Activated T-cell treated with anti-CD3 and anti-CD28 coated beads, Interleukin-2, amount 50 U/mL, for 4 hours (primary cell): ENCODE data around the gene TMEM267. TPM values are rescaled to one million over a fixed set of nuclear protein-coding genes. Genes with fewer than 3 reads are reported as not detected.
A peak's percentile ranks its signal among the peaks of the same experiment; 100 is the strongest.
"Not testable (repeated sequence)": the region's sequence is repeated elsewhere in the genome, so short reads cannot be mapped to it uniquely, and the experiment has no call there.

ENCODE experiments used
- ATAC-seq, 2 donors: fragments of 200-7000 bp; cut with Tn5 transposase; one replicate each; pipeline ENCODE4 v1.10.0; 2021
- DNase-seq: peaks from one replicate; pipeline ENCODE4 v3.0.0-alpha.2; 2020
- H3K27me3 Mint-ChIP-seq: one replicate; pipeline ENCODE4 v1.8.0; 2021; ENCODE audit warnings: low read depth, mixed read lengths
- H3K36me3 Mint-ChIP-seq: one replicate; pipeline ENCODE4 v1.8.0; 2022; ENCODE audit warnings: mixed read lengths; ENCODE audit not compliant: insufficient read depth
- H3K4me1 Mint-ChIP-seq: one replicate; pipeline ENCODE4 v1.8.0; 2021; ENCODE audit warnings: low read depth, mixed read lengths
- H3K4me3 Mint-ChIP-seq: one replicate; pipeline ENCODE4 v1.8.0; 2021; ENCODE audit warnings: mild to moderate bottlenecking, moderate library complexity, mixed read lengths
- H3K9me3 Mint-ChIP-seq: one replicate; pipeline ENCODE4 v1.8.0; 2021; ENCODE audit warnings: mixed read lengths
- total RNA-seq, 3 donors: library from RNA; stranded (reverse); gene quantifications; one replicate each; pipeline ENCODE4 v1.2.1, GENCODE V29; 2021

TMEM267 gene
- total RNA-seq, 3 donors from 2014 or later: 18.6 to 23.4 (median 21.2) TPM

DNA sequence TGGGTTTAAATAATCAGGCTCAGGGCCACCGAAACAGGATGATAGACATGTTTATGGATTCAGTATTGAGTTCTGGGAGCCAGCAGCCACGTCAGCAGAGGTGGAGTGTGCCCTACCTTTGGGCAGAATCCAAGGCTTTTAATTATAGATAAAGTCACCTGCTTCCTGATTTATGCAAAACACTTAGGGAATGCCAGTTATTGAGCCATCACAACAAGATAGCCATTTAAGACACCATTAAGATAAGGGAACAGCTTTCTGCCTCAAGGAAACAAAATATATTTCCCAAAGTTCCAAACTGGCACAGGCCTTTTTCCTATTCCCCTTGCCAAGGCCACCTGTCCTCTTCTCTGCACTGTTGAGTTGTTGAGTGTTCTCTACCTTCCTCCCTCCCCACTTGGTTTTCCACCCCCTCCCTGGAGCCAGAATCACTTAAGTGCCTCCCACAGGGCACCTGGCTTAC lies 73.8 kb downstream of the TMEM267 start:
- H3K4me3 Mint-ChIP-seq: no peak overlapping the region
- peaks cover 4% of the 10 kb centered on the region for H3K9me3 Mint-ChIP-seq
- no peaks in the 10 kb centered on the region for H3K27me3 Mint-ChIP-seq
- DNase-seq: no peak
- no peaks in the 10 kb centered on the region for H3K4me1 Mint-ChIP-seq
- no peaks in the 10 kb centered on the region for H3K36me3 Mint-ChIP-seq
- ATAC-seq: no peak

DNA sequence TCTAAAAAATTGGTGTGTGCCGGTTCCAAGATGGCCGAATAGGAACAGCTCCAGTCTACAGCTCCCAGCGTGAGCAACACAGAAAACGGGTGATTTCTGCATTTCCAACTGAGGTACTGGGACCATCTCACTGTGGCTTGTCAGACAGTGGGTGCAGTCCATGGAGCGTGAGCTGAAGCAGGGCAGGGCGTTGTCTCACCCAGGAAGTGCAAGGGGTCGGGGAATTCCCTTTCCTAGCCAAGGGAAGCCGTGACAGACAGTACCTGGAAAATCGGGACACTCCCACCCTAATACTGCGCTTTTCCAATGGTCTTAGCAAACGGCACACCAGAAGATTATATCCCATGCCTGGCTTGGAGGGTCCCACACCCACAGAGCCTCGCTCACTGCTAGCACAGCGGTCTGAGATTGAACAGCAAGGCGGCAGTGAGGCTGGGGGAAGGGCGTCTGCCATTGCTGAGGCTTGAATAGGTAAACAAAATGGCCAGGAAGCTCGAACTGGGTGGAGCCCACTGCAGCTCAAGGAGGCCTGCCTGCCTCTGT lies 81.1 kb downstream of the TMEM267 start:
- not testable (repeated sequence) for H3K4me3 Mint-ChIP-seq, H3K4me1 Mint-ChIP-seq, ATAC-seq, H3K36me3 Mint-ChIP-seq, DNase-seq, H3K27me3 Mint-ChIP-seq, H3K9me3 Mint-ChIP-seq

DNA sequence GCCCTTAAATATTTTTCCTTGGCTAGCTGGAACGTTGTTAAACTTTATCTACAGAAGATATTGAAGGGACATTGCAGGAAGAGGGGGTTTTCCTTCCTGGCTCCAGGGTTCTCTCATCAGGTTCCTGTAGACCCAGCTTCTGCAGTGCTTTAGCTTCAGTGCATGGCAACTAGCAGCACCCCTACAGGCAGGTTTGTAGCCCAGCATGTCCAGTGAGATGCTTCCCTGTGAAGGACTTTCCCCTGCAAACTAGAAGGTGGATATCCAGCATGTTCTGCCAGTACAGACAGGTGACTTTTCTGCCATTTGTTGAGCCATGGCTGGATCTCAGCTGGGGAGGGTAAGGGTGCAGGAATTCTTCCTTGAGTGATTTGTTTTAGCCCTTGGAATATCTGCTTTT lies 81.8 kb downstream of the TMEM267 start:
- Mint-ChIP-seq H3K9me3 (peaks cover 4% of the 10 kb centered on the region), H3K4me3 (no peak overlapping the region), H3K27me3 (no peaks in the 10 kb centered on the region), H3K36me3 (no peaks in the 10 kb centered on the region), H3K4me1 (peaks cover 3% of the 10 kb centered on the region)
- DNase-seq (no peak), ATAC-seq (no peak)

DNA sequence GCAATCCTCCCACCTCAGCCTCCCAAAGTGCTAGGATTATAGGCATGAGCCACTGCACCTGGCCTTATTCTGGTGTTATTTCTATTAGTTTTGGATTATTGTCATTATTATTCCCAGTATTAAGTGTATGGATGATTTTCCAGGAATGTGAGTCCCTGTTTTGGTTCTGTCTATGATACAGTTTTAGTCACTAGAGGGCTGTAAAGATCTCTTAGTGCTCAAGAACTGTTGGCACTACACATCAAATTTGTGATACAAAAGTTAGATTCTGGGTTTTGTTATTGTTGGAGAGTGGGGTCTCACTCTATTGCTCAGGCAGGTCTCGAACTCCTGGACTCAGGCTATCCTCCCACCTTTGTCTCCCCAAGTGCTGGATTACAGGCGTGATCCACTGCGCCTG lies 83.6 kb downstream of the TMEM267 start:
- Mint-ChIP-seq H3K36me3 (no peaks in the 10 kb centered on the region), H3K4me3 (no peak overlapping the region), H3K9me3 (peaks cover under 1% of the 10 kb centered on the region), H3K27me3 (no peaks in the 10 kb centered on the region), H3K4me1 (peaks cover 8% of the 10 kb centered on the region)
- ATAC-seq (no peak), DNase-seq (no peak)

DNA sequence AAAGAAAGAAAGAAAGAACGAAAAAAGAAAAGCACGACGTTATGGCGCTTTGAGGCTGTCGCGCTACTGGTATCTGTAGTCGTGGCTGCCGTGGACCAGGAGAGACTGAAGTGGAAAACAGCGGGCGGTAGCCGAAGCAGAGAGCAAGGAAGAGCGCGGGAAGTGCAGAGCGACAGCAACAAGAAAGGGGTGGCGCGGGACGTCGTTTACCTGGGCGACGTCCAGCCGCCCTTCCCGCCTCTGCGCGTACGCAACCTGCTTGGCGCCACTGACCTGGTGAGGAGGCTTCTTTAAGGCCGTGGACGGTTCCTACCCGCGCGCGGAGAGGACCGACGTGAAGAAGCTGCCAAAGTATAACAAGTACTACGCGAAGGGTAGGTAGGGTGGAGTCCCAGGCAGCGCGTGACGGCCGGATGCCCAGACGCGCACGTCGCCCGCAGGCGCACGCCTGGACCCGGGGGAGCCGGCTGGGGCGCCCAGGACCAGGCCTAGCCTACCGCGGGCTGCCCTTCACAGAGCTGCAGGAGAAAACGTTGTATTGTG lies 86.8 kb downstream of the TMEM267 start:
- peak; percentile 44 for DNase-seq
- no peaks in the 10 kb centered on the region for H3K9me3 Mint-ChIP-seq
- no peaks in the 10 kb centered on the region for H3K36me3 Mint-ChIP-seq
- ATAC-seq: peak; percentile 98 to 99
- H3K4me3 Mint-ChIP-seq: peak overlapping the region; percentile 88
- no peaks in the 10 kb centered on the region for H3K27me3 Mint-ChIP-seq
- H3K4me1 Mint-ChIP-seq: peaks cover 10% of the 10 kb centered on the region

Other genes starting within 250 kb of the TMEM267 start
- gene HMGCS1, start 170.5 kb downstream of the TMEM267 start, total RNA-seq: 100 to 1,000 TPM in 2 of 3 donors, 10 to 100 TPM in 1; 96.5 to 122 (median 106) TPM
- gene CCL28, start 71.5 kb downstream of the TMEM267 start, total RNA-seq: 1 to 10 TPM; 5.5 to 6.3 (median 5.9) TPM
- 1 to 10 TPM; 3.1 to 3.8 (median 3.6) TPM for gene C5orf34, start 31.3 kb upstream of the TMEM267 start, total RNA-seq
- gene PAIP1, start 73.2 kb upstream of the TMEM267 start, total RNA-seq: 10 to 100 TPM; 64.8 to 69.5 (median 66.7) TPM
- gene NNT, start 119.3 kb upstream of the TMEM267 start, total RNA-seq: 10 to 100 TPM; 25.3 to 40.4 (median 26.0) TPM